HCT116 (cell line): ENCODE data around the gene SP7. TPM values are rescaled to one million over a fixed set of nuclear protein-coding genes. Genes with fewer than 3 reads are reported as not detected.

Experiments used
- ATAC-seq: fragments of 200-7000 bp; cut with Tn5 transposase; 2 replicates; pipeline ENCODE4 v1.9.1; 2020; ENCODE audit warnings: mild to moderate bottlenecking, moderate library complexity
- BruUV-seq: library from RNA; stranded (reverse); fragments of 400-500 nt; replicated peaks from 2 replicates; lab custom pipeline; 2021; lab: Mats Ljungman, UMichigan
- CTCF ChIA-PET: fragments of 300-600 bp; sonication (Branson Sonifier 250); formaldehyde crosslinking; loops from one replicate; lab custom pipeline; 2021; ENCODE audit warnings: antibody characterized with exemption; lab: Charles Lee
- POLR2A ChIA-PET: fragments of 300-600, 350-600 bp; sonication (Branson Sonifier 250); formaldehyde crosslinking; loops from one replicate; lab custom pipeline; 2021; ENCODE audit warnings: antibody characterized with exemption; lab: Charles Lee
- RAD21 ChIA-PET, 2 experiments: fragments of 300-600 bp; sonication (Branson Sonifier 250); formaldehyde crosslinking; loops; one replicate each; lab custom pipeline; 2023; ENCODE audit warnings: low total read pairs in 2 of 2; ENCODE audit not compliant: uncharacterized antibody in 2 of 2, unreplicated experiment in 2 of 2, low non-redundant PET in 1 of 2; lab: Charles Lee
- DNase-seq: peaks from one replicate; pipeline ENCODE4 v3.0.0-alpha.2; 2010; ENCODE audit warnings: low read depth, low spot score
- H2AFZ ChIP-seq: fragments of 200-600 bp; shearing (Covaris generic), sonication (generic); 2 replicates; pipeline ENCODE4 v1.6.1; 2017; ENCODE audit warnings: low read depth, mixed run types, mixed read lengths, antibody characterized with exemption, low read length; ENCODE audit not compliant: poor library complexity, severe bottlenecking
- H3K27ac ChIP-seq: 2 replicates; pipeline ENCODE4 v1.5.1; 2012; ENCODE audit warnings: low read depth, low read length
- H3K27me3 ChIP-seq: fragments of 200-600 bp; sonication (generic); 2 replicates; pipeline ENCODE4 v1.6.1; 2016; ENCODE audit warnings: mixed run types, low read length, mixed read lengths; ENCODE audit not compliant: insufficient read depth
- H3K36me3 ChIP-seq, 2 experiments: fragments of 200-500 bp in 1 of 2; fragments of 200-600 bp in 1 of 2; sonication (Bioruptor generic) in 1 of 2; sonication (generic) in 1 of 2; 2 replicates each; pipeline versions ENCODE4 v1.5.1 to v1.6.1; 2014 to 2016; ENCODE audit warnings: low read length in 2 of 2, inconsistent platforms in 1 of 2, mixed read lengths in 1 of 2, mixed run types in 1 of 2; ENCODE audit not compliant: insufficient read depth in 2 of 2, control insufficient read depth in 1 of 2
- H3K4me1 ChIP-seq, 2 experiments: fragments of 200-600 bp in 1 of 2; sonication (generic) in 1 of 2; 2 replicates each; pipeline versions ENCODE4 v1.5.1 to v1.6.1; 2012 to 2017; ENCODE audit warnings: low read length in 2 of 2, inconsistent platforms in 1 of 2, mild to moderate bottlenecking in 1 of 2, mixed read lengths in 1 of 2, mixed run types in 1 of 2, moderate library complexity in 1 of 2; ENCODE audit not compliant: insufficient read depth in 2 of 2, control insufficient read depth in 1 of 2
- H3K4me2 ChIP-seq: fragments of 200-600 bp; sonication (generic); 2 replicates; pipeline ENCODE4 v1.6.1; 2017; ENCODE audit warnings: mixed run types, low read length, mixed read lengths
- H3K4me3 ChIP-seq, 2 experiments: fragments of 200-600 bp in 1 of 2; sonication (generic) in 1 of 2; replicated peaks in 1 of 2; 2 replicates each; pipeline ENCODE4 v1.5.1; 2011 to 2016; ENCODE audit warnings: low read length in 2 of 2, control low read depth in 1 of 2, low read depth in 1 of 2, mild to moderate bottlenecking in 1 of 2, mixed read lengths in 1 of 2, mixed run types in 1 of 2
- H3K79me2 ChIP-seq: fragments of 200-600 bp; sonication (generic); 2 replicates; pipeline ENCODE4 v1.6.1; 2017; ENCODE audit warnings: mild to moderate bottlenecking, mixed run types, low read length, moderate library complexity, mixed read lengths; ENCODE audit not compliant: insufficient read depth
- H3K9ac ChIP-seq: fragments of 200-600 bp; sonication (generic); 2 replicates; pipeline ENCODE4 v1.6.1; 2016; ENCODE audit warnings: low read length, mixed read lengths
- H3K9me2 ChIP-seq: fragments of 200-600 bp; sonication (generic), shearing (Covaris generic); 2 replicates; pipeline ENCODE4 v1.6.1; 2017; ENCODE audit warnings: mixed run types, mild to moderate bottlenecking, moderate library complexity; ENCODE audit not compliant: insufficient read depth
- H3K9me3 ChIP-seq, 2 experiments: fragments of 200-500 bp in 1 of 2; fragments of 200-600 bp in 1 of 2; sonication (Bioruptor generic) in 1 of 2; sonication (generic) in 1 of 2; 2 replicates each; pipeline ENCODE4 v1.6.1; 2014 to 2017; ENCODE audit warnings: low read length in 2 of 2, mixed read lengths in 2 of 2, inconsistent platforms in 1 of 2, low read depth in 1 of 2, mild to moderate bottlenecking in 1 of 2, mixed run types in 1 of 2, moderate library complexity in 1 of 2; ENCODE audit not compliant: control insufficient read depth in 1 of 2, insufficient read depth in 1 of 2
- H4K20me1 ChIP-seq: fragments of 200-600 bp; sonication (generic), shearing (Covaris generic); 2 replicates; pipeline ENCODE4 v1.6.1; 2017; ENCODE audit warnings: mixed run types, mild to moderate bottlenecking, moderate library complexity; ENCODE audit not compliant: insufficient read depth
- CTCF ChIP-seq, 3 experiments: fragments of 200-600 bp in 1 of 3; sonication (generic) in 1 of 3; IDR thresholded peaks in 2 of 3; conservative IDR thresholded peaks in 1 of 3; 2 replicates each; pipeline ENCODE4 v1.5.1; 2012 to 2017; ENCODE audit warnings: low read depth in 2 of 3, low read length in 2 of 3, antibody characterized with exemption in 1 of 3, borderline replicate concordance in 1 of 3, control low read depth in 1 of 3, mild to moderate bottlenecking in 1 of 3, mixed read lengths in 1 of 3, mixed run types in 1 of 3, moderate library complexity in 1 of 3; ENCODE audit not compliant: insufficient read depth in 1 of 3
- ELF1 ChIP-seq: IDR thresholded peaks from 2 replicates; pipeline ENCODE4 v1.6.1; 2012; ENCODE audit warnings: low read depth, borderline replicate concordance
- RAD21 ChIP-seq: IDR thresholded peaks from 2 replicates; pipeline ENCODE4 v1.6.1; 2012; ENCODE audit warnings: low read depth, mild to moderate bottlenecking
- intact Hi-C: fragments of 100-400 bp; cut with micrococcal nuclease; formaldehyde crosslinking; loops from 2 replicates; pipeline ENCODE4 v1.10.0; 2022
- total RNA-seq: library from RNA; stranded (reverse); gene quantifications from one replicate; pipeline ENCODE4 v1.2.1, GENCODE V29; 2021; ENCODE audit not compliant: unreplicated experiment

SP7 gene
- total RNA-seq, 1 experiment from 2014 or later = not detected

DNA sequence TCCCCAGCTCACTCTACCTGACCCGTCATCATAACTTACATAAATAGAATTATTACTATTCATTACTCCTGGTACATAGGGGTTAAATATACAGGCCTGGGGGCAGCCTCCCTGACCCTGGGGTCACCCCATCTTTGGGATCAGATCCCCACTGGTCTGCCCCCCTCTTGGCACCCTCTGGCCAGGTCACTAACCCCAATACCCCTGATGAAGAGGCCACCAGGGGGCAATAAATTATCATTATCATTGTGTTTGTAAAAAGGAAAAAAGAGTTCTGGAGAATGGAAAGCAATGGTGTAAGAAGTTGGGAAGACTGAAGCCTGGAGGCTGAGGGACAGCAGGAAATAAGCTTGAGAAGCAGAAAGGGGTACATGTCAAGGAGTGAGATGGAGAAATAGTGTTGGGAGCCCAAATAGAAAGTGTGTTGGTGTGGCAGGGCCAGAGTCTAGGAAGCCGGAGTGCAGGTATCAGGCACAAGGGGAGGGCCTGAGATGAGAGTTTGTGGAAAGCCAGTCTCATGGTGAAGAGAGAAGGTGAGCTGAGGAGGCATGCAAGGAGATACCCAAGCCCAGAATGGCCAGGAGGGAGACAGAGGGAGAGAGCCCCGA is 8.6 kb downstream of the SP7 start:
- H3K36me3 ChIP-seq = no peaks in the 10 kb centered on the region
- TF ChIP-seq ELF1 = no peak
- TF ChIP-seq CTCF (IDR thresholded peaks at IDR 0.05 in 2 of 3, conservative IDR thresholded peaks at IDR 0.05 in 1 of 3; ENCODE audit: borderline replicate concordance in 1 of 3, insufficient read depth in 1 of 3, low read depth in 2 of 3, low read length in 2 of 3) = peak; percentile 29 to 84 (median 52); a peak in 4 of 6 replicates
- TF ChIP-seq RAD21 = peak; percentile 84
- H3K9me3 ChIP-seq = no peaks in the 10 kb centered on the region
- no peak for ATAC-seq
- DNase-seq = no peak
- no peak overlapping the region for H3K9ac ChIP-seq
- no peaks in the 10 kb centered on the region for H3K79me2 ChIP-seq
- POLR2A ChIA-PET = interaction anchor here (1.2 kb wide), 1 partner anchor 17 kb away, joined by 3 read pairs; no protein-coding TSS in a partner anchor
- no peak overlapping the region for H3K4me3 ChIP-seq
- intact Hi-C loops = loop anchor here (1.0 to 10.0 kb wide), 2 partner anchors 94 to 347 kb away; partner anchors contain the start of gene ATP5MC2
- no peaks in the 10 kb centered on the region for H3K9me2 ChIP-seq
- CTCF ChIA-PET = interaction anchor here (0.8 to 2.8 kb wide), 6 partner anchors 17 to 181 kb away, joined by 3 to 18 read pairs (median 7); partner anchors contain the start of genes NPFF and TARBP2
- H2AFZ ChIP-seq = no peak overlapping the region
- BruUV-seq = no TSS peak
- no peaks in the 10 kb centered on the region for H3K27me3 ChIP-seq
- no peak overlapping the region for H3K4me2 ChIP-seq
- RAD21 ChIA-PET = interaction anchor here (1.1 to 1.2 kb wide), 3 partner anchors 17 to 94 kb away, joined by 3 to 5 read pairs (median 4); no protein-coding TSS in a partner anchor
- H3K4me1 ChIP-seq = peaks cover 11 to 33% of the 10 kb centered on the region in 2 experiments
- no peaks in the 10 kb centered on the region for H4K20me1 ChIP-seq
- H3K27ac ChIP-seq = no peak overlapping the region
